ENCODE data around the gene SORCS1. TPM values are rescaled to one million over a fixed set of nuclear protein-coding genes. Genes with fewer than 3 reads are reported as not detected.

Gene SORCS1
- total and polyA plus RNA-seq, 2 donors (not counting 1 experiment from before 2014, with no cell fraction given) = not detected

DNA sequence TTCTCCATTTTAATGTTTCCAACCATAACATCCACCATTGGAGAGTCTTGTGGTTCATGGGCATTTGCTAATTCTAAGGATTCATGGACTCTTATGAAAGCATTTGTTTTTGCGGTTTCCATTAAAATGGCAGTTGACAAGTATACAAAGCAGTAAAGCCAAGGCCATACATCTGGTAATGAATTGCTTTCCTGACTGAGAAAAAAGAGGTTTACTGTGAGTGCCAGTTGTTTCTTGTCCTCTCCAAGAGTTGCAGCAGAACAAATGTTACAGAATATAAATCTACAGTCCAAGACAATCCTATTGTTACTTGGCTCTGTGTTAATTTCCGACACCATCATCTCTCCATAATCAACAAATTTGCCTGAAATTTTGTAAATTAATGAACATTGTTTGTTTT, 261.3 kb downstream of the SORCS1 start:
- Histone ChIP-seq H3K4me3 (ENCODE audit: control extremely low read depth in 1 of 5, extremely low read depth in 1 of 5, insufficient read depth in 1 of 5, low read depth in 2 of 5, low read length in 4 of 5) (no peak overlapping the region), H2AFZ (ENCODE audit: insufficient read depth, low read depth, low read length, poor library complexity, severe bottlenecking) (no peak overlapping the region), H3K27ac (ENCODE audit: low read length in 2 of 2) (no peak overlapping the region), H3K4me1 (ENCODE audit: control insufficient read depth in 2 of 2, insufficient read depth in 2 of 2, low read length in 2 of 2) (no peaks in the 10 kb centered on the region), H4K20me1 (ENCODE audit: control insufficient read depth, insufficient read depth, low read length, poor library complexity, severe bottlenecking) (no peaks in the 10 kb centered on the region), H3K4me2 (replicated peaks; ENCODE audit: low read depth, low read length, poor library complexity, severe bottlenecking) (no peak overlapping the region), H3K9me3 (ENCODE audit: control extremely low read depth in 1 of 3, control insufficient read depth in 2 of 3, insufficient read depth in 1 of 3, low read length in 2 of 3) (no peaks in the 10 kb centered on the region), H3K79me2 (ENCODE audit: control insufficient read depth, insufficient read depth, low read length) (no peaks in the 10 kb centered on the region), H3K36me3 (replicated peaks in 1 of 2; ENCODE audit: control extremely low read depth in 1 of 2, control insufficient read depth in 1 of 2, extremely low read depth in 1 of 2, insufficient read depth in 2 of 2, low read length in 1 of 2) (no peaks in the 10 kb centered on the region), H3K9ac (ENCODE audit: low read length) (no peak overlapping the region), H3K27me3 (replicated peaks in 1 of 4; ENCODE audit: control extremely low read depth in 1 of 4, control insufficient read depth in 3 of 4, insufficient read depth in 4 of 4, low read length in 3 of 4) (no peaks in the 10 kb centered on the region)
- Mint-ChIP-seq H3K4me3 (no peak overlapping the region), H3K4me1 (no peaks in the 10 kb centered on the region), H3K27ac (no peak overlapping the region), H3K27me3 (no peaks in the 10 kb centered on the region), H3K9me3 (ENCODE audit: insufficient read depth) (no peaks in the 10 kb centered on the region)
- DNase-seq (no peak), ATAC-seq (ENCODE audit: low read depth) (no peak)
- WGBS (ENCODE audit: insufficient coverage) = 100% methylated on average over 1 of the region's 2 CpGs
- ChIA-PET POLR2A (no interaction called here), CTCF (no interaction called here)
- TF ChIP-seq, protein P1, sequence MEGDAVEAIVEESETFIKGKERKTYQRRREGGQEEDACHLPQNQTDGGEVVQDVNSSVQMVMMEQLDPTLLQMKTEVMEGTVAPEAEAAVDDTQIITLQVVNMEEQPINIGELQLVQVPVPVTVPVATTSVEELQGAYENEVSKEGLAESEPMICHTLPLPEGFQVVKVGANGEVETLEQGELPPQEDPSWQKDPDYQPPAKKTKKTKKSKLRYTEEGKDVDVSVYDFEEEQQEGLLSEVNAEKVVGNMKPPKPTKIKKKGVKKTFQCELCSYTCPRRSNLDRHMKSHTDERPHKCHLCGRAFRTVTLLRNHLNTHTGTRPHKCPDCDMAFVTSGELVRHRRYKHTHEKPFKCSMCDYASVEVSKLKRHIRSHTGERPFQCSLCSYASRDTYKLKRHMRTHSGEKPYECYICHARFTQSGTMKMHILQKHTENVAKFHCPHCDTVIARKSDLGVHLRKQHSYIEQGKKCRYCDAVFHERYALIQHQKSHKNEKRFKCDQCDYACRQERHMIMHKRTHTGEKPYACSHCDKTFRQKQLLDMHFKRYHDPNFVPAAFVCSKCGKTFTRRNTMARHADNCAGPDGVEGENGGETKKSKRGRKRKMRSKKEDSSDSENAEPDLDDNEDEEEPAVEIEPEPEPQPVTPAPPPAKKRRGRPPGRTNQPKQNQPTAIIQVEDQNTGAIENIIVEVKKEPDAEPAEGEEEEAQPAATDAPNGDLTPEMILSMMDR (IDR thresholded peaks at IDR 0.05) = no peak
- no peak for TF ChIP-seq EZH2 (IDR thresholded peaks at IDR 0.05; ENCODE audit: borderline replicate concordance, insufficient read depth, low read depth, low read length, poor library complexity, severe bottlenecking)
- intact Hi-C loops (cut with micrococcal nuclease) = no loop called here

DNA sequence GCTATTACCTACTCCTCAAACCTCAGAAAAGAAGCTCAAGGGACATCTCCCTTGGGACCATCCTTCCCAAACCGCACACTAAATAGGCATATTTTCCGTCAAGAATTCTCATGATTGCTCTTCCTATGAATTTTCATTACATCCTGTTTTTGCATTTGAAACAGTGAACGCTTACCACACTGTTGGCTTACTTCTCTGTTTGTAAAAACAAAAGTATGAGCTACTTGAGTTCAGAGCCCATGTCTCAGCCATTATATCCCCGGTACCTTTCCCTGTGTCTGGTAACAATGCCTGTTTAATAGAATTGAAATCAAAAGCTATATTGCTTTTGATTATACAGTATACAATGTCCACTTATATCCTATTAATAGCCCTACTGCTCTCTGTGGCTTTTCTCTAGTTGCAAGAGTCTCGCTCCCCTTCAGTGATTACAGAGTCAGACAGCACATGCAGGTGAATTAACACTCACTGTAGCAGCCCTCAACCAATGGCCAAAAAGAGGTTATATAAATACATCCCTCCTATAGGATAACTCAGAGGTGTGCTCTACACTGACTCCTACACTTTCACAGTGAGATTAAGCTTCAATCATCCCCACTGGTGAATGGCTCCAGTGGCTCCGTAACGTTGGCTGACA, 264.4 kb downstream of the SORCS1 start:
- POLR2A ChIA-PET = no interaction called here
- H2AFZ ChIP-seq (ENCODE audit: insufficient read depth, low read depth, low read length, poor library complexity, severe bottlenecking) = no peak overlapping the region
- H4K20me1 ChIP-seq (ENCODE audit: control insufficient read depth, insufficient read depth, low read length, poor library complexity, severe bottlenecking) = no peaks in the 10 kb centered on the region
- H3K27me3 Mint-ChIP-seq = no peaks in the 10 kb centered on the region
- ATAC-seq (ENCODE audit: low read depth) (no peak), DNase-seq (no peak)
- H3K9ac ChIP-seq (ENCODE audit: low read length) = no peak overlapping the region
- H3K36me3 ChIP-seq (replicated peaks in 1 of 2; ENCODE audit: control extremely low read depth in 1 of 2, control insufficient read depth in 1 of 2, extremely low read depth in 1 of 2, insufficient read depth in 2 of 2, low read length in 1 of 2) = no peaks in the 10 kb centered on the region
- 63% methylated on average over 6 of the region's 7 CpGs for WGBS (ENCODE audit: insufficient coverage)
- no peaks in the 10 kb centered on the region for H3K27me3 ChIP-seq (replicated peaks in 1 of 4; ENCODE audit: control extremely low read depth in 1 of 4, control insufficient read depth in 3 of 4, insufficient read depth in 4 of 4, low read length in 3 of 4)
- no peaks in the 10 kb centered on the region for H3K4me1 Mint-ChIP-seq
- H3K27ac Mint-ChIP-seq = no peak overlapping the region
- no peaks in the 10 kb centered on the region for H3K9me3 ChIP-seq (ENCODE audit: control extremely low read depth in 1 of 3, control insufficient read depth in 2 of 3, insufficient read depth in 1 of 3, low read length in 2 of 3)
- H3K4me1 ChIP-seq (ENCODE audit: control insufficient read depth in 2 of 2, insufficient read depth in 2 of 2, low read length in 2 of 2) = no peaks in the 10 kb centered on the region
- intact Hi-C loops (cut with micrococcal nuclease) = no loop called here
- TF ChIP-seq, protein P1 (IDR thresholded peaks at IDR 0.05) = no peak
- TF ChIP-seq EZH2 (IDR thresholded peaks at IDR 0.05; ENCODE audit: borderline replicate concordance, insufficient read depth, low read depth, low read length, poor library complexity, severe bottlenecking) = no peak
- no peaks in the 10 kb centered on the region for H3K79me2 ChIP-seq (ENCODE audit: control insufficient read depth, insufficient read depth, low read length)
- H3K27ac ChIP-seq (ENCODE audit: low read length in 2 of 2) = no peak overlapping the region
- no peaks in the 10 kb centered on the region for H3K9me3 Mint-ChIP-seq (ENCODE audit: insufficient read depth)
- CTCF ChIA-PET = no interaction called here
- no peak overlapping the region for H3K4me2 ChIP-seq (replicated peaks; ENCODE audit: low read depth, low read length, poor library complexity, severe bottlenecking)
- H3K4me3 ChIP-seq (ENCODE audit: control extremely low read depth in 1 of 5, extremely low read depth in 1 of 5, insufficient read depth in 1 of 5, low read depth in 2 of 5, low read length in 4 of 5) = no peak overlapping the region
- H3K4me3 Mint-ChIP-seq = no peak overlapping the region
